Activated CD8-positive, alpha-beta memory T cell treated with anti-CD3 and anti-CD28 coated beads for 4 hours (primary cell): ENCODE results near the gene AJUBA.
"Not testable (repeated sequence)": the region's sequence is repeated elsewhere in the genome, so short reads cannot be mapped to it uniquely, and the experiment has no call there.

Experiments used
- DNase-seq, 2 donors: peaks; one replicate each; pipeline ENCODE4 v3.0.0-alpha.2; 2020; ENCODE audit warnings: low read depth in 2 of 2

The AJUBA gene

GRCh38 chr14:22982477-22983245 lies at the start of gene AJUBA:
AJUBA (minus strand) TSS chr14:22982551; CDS start chr14:22982266, 285 bp downstream.
- DNase-seq: peak; percentile 43 to 54

- DNase-seq: no peak
Measured at GRCh38 chr14:23030936-23031335, 48.6 kb upstream of the AJUBA start.

GRCh38 chr14:23028799-23029198 lies 46.4 kb upstream of the AJUBA start:
- DNase-seq: no peak

DNA sequence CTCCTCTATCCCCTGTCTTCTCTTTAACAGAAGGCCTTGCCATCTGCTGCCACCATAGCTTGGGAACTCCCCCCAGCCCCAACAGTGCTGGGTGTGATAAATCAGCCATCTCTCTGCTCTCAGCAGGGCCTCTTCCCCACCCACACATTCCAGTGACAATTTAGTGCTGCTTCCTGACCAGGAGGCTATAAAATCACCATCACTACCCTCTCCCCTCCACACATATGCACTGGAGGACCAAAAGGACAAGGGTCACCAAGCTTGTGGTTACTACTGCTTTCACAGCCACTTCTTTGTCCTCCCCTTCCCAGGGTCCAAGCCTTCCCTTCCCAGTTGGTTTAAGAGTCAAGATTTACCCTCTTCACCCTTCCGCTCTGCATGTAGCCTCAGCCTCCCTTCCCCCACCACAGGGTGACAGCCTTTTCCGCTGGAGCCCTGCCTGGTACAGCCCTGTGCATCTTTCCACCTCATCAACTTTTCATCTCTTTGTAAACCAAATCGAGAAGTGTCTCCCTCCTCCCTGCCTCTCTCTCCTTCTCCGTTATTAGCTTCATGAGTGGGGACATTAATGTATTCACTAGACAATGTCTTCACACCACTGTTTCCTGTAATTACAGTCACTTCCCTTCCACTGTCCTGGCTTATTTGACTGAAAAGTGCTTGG lies 42.9 kb upstream of the AJUBA start:
- DNase-seq: no peak

DNA sequence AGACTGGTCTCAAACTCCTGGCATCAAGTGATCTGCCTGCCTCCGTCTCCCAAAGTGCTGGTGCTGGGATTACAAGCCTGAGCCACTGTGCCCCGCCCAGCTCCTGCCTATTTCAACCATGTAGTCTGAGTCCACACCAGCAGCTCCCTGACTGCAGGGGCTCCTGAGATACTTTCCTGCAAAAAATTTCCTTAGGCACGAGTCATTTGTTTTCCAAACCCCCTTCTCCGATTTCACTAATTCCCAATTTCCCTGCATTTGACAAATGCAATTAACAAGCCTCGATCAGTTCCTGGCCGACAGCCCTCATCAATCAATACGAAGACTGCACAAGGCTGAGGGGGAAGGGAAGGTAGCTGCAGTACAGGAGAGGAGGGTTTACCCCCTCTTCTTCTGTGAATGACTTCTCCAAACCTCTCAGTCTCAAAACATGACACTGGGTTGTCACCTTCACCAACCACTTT lies 42.3 kb upstream of the AJUBA start:
- DNase-seq: no peak

DNA sequence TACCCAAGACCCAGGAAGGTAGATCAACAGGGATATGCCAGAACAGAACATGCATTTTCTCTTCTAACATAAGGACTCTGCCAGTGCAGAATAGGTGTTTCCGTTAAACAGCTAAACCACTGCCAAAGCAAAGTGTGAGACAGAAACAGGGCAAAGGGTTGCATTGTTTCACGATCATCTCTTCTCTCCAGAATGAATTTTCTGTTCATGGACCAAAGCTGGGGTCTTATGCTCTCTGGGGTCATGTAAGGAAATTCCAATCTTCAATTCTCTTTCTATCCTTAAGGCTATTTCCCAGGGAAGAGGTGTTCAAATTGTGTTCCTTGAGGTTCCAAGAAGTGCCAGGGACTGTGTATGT lies 41.4 kb upstream of the AJUBA start:
- no peak for DNase-seq

- DNase-seq: no peak
Measured at GRCh38 chr14:23023022-23023794, 40.9 kb upstream of the AJUBA start.

GRCh38 chr14:23021889-23022442 lies 39.6 kb upstream of the AJUBA start:
- no peak for DNase-seq

- no peak for DNase-seq
Measured at GRCh38 chr14:23021434-23021833, 39.1 kb upstream of the AJUBA start.

DNA sequence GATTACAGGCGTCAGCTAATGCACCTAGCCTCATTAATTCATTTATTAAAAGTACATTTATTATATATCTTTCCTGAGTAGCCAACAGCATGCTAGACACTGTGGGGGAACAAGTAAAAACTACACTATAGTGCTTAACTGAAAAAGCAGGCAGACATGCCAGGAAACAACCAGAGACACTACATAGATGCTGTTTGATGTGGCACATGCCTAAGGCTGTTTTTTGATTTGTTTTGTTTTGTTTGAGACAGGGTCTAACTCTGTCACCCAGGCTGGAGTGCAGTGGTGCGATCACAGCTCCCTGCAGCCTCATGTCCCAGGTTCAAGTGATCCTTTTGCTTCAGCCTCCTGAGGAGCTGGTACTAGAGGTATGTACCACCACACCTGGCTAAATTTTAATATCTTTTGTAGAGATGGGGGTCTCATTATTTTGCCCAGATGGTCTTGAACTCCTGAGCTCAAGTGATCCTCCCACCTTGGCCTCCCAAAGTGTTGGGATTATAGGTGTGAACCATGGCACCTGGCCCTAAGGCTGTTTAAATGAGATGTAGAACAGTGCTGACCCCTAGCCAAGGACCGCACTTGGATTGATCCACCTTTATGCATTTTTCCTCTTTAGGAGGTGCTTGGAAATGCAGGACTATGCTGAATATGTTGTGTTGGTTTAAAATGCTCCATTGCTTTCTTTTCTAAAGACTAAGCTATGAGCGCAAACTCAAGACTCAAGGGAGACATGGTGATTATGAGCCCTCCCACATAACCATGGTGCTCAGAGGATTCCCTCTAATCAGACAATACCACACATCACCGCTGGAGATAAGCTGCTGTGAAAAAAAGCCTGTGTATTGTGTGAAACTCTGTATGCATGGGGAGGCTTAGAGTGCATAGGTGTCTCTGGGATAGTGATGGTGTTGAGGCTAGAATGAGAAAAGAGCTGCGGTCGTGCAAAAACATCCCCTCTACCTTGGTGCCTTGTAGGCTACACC lies 38.1 kb upstream of the AJUBA start:
- DNase-seq: no peak

GRCh38 chr14:23018107-23018506 lies 35.8 kb upstream of the AJUBA start:
- DNase-seq: no peak

DNA sequence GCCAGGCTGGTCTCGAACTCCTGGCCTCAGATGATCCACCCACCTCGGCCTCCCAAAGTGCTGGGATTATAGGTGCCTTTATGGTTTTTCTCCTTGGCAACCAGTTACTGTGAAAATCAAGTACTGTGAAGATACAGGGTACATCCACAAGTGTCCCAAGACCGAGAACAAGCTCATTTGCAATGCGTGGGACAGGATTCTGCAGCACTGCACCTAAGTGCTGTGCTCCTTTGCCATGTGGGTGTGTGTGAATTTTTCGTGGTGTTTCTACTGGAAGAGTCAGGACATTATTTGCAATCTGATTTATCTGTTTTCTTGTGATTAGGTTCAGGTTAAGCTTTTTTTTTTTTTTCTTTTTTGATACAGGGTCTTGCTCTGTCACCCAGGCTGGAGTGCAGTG lies 34.7 kb upstream of the AJUBA start:
- no peak for DNase-seq

DNA sequence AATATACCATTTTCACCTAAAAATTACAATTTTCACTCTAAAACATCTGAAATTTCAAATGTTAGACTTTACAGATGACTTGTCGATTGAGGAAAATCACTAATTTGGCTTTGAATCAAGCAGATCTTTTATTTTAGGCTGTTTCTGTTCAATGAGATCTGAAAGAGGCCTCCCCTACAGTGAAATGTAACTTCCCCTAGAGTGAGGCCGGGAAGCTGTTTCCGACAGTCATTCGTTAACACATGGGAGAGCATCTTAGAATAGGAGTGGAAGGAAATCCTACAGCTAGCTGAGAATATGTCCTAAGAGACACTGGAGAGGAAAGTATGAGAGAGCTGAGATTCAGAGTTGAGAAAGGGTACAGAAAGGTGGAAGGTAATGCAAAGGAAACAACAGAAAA lies 33.3 kb upstream of the AJUBA start:
- DNase-seq: no peak

DNA sequence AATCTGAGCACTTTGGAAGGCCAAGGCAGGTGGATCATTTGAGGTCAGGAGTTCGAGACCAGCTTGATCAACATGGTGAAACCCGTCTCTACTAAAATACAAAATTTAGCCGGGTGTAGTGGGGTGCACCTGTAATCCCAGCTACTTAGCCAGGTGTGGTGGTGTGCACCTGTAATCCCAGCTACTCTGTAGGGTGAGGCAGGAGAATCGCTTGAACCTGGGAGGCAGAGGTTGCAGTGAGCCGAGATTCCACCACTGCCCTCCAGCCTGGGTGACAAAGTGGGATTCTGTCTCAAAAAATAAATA lies 31.4 kb upstream of the AJUBA start:
- not testable (repeated sequence) for DNase-seq

- DNase-seq: no peak
Measured at GRCh38 chr14:23013054-23013748, 30.9 kb upstream of the AJUBA start.

GRCh38 chr14:23009939-23010726 lies 27.8 kb upstream of the AJUBA start, which contains the start of gene C14orf93:
C14orf93 (minus strand) TSS chr14:23010143; CDS start chr14:22999023, 11,120 bp downstream.
- DNase-seq: peak; percentile 58 to 60

- DNase-seq: no peak
Measured at GRCh38 chr14:23009483-23009938, 27.2 kb upstream of the AJUBA start.

- DNase-seq: no peak
Measured at GRCh38 chr14:23008831-23009230, 26.5 kb upstream of the AJUBA start.
